ENCODE data around the gene STIP1.

STIP1 gene

DNA sequence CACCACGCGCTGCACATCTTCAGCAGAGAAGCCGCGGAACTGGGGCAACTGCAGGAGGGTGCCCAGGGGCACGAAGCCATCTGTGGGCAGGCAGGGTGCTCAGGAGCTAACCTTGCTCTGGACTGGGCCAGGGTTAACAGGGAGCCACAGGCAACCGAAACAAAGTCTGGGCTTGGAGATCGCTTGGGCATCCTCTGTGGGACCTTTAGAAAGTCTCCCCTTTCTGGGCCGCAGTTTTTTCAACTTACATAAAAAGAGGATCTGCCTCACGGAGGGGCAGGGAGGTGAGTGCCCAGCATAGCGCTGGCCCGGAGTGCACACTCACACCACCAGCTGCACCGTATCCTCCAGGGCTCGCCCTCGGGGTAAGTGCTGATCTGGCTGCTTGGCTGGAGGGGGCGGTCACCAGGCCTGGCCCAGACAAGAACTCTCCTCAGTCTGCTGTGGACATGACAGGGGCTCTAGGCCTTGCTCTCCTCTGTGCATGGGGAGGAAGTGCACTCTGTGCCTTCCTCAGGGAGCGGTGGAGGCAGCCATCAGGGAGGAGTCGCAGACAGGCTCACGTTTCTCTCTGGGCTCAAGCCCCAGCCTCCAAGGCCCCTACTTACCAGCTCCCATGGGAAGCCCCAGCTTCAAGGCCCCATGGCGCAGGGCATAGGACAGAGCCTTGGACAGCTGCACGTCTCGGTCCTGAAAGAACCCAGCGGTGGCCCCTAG, 39.1 kb downstream of the STIP1 start:
- no peak for DNase-seq

DNA sequence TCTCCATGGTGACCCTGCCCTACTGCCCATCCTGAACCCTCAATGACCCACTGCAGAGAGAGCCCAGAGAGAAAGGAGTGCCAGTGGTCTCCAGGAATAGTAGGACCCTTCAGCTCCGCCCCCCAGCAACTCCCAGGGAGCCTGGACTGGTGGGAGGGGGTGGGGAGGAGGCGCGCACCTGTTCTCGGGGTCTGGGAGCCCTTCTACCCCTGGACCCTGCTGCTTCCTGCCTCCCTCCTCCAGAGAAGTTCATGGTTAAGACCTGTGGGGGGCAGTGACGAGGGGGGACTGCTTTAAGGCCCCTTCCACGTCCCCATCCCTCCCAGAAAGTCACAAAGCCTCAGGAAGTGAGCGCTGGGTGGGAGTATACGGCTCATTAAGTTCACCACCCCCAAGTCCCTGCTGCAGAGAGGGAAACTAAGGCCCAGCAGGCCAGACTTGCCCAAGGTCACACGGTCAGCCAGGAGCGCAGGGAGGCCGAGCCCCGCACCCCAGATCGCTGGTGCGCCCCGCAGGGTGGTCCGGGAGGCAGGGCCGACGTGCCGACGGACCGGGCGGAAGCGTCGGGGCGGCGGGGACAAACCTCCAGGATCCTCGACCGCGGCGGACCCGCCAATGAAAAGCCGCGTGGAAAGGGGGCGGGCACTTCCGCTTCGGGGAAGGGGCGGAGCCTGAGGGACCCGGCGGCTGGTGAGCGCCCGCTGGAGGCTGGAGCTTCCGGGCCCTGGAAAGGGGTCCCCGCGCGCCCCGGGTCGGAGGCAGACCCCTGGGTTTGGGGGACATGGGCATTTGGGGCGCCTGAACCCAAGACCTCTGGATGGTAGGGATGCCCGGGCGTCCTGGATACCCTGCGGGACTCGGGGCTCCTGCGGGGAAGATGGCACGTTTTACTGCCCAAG, 39.9 kb downstream of the STIP1 start, which contains the start of the genes NUDT22 and TRPT1:
NUDT22 (plus strand) TSS at position 667 of the 899 bp plus-strand sequence. CDS start 379 bp downstream, outside the sequence.
TRPT1 (minus strand) TSS at position 579 of the 899 bp plus-strand sequence; CDS start at position 253, 326 bp downstream.
- DNase-seq: peak; percentile 95

DNA sequence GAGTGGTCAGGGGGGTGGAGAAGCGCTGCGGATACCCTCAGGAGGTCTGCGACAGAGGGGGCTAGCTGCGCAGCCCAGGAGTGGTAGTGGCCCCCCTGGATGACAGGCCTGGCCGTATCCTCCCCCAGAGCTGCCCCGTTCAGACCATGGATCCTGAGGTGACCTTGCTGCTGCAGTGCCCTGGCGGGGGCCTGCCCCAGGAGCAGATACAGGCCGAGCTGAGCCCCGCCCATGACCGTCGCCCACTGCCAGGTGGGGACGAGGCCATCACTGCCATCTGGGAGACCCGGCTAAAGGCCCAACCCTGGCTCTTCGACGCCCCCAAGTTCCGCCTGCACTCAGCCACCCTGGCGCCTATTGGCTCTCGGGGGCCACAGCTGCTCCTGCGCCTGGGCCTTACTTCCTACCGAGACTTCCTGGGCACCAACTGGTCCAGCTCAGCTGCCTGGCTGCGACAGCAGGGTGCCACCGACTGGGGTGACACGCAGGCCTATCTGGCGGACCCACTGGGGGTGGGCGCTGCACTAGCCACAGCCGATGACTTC, 40.6 kb downstream of the STIP1 start:
- peak; percentile 82 for DNase-seq

DNA sequence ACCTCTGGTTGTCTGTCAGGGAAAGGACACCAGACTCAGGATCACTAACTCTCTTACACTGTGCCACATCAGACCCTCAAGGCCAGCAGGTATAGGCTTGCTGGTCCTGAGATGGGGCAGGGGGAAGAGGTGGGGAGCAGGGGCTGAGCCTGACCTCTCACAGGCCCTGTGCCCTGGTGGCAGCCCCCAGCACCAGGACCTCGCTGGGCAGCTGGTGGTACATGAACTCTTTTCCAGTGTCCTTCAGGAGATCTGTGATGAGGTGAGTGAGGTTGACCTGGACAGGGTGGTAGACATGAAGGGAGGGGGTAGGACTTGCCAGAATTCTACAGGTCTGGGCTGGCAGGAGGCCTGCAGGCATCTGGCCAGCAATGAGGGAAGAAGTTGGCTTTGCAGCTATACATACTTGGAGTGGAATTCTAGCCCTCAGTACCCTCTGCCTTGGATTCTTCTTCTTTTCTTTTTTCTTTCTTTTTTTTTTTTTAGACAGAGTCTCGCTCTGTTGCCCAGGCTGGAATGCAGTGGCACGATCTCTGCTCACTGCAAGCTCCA, 41.5 kb downstream of the STIP1 start:
- DNase-seq: no peak

DNA sequence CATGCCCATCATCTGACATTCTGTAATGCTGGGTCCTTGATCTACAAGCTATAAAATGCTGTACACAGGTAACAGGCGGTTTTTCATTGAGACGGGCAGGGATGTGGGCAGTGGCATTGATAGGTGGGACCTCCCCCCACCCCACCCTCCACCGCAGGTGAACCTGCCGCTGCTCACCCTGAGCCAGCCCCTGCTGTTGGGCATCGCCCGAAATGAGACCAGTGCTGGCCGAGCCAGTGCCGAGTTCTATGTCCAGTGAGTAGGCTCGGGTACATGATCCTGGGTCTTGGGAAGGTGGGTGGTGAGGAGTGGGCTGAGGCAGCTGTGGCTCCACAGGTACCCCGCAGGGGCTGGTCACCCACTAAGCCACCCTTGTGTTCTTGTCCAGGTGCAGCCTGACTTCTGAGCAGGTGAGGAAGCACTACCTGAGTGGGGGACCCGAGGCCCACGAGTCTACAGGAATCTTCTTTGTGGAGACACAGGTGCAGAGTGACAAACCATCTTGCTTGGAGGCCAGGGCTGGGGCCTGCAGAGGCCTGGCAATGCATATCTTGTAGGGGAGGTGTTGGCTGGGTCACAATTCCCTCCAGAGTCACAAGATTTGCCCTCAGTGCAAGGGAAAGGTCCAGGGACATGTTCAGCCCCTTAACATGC, 43.2 kb downstream of the STIP1 start:
- no peak for DNase-seq

DNA sequence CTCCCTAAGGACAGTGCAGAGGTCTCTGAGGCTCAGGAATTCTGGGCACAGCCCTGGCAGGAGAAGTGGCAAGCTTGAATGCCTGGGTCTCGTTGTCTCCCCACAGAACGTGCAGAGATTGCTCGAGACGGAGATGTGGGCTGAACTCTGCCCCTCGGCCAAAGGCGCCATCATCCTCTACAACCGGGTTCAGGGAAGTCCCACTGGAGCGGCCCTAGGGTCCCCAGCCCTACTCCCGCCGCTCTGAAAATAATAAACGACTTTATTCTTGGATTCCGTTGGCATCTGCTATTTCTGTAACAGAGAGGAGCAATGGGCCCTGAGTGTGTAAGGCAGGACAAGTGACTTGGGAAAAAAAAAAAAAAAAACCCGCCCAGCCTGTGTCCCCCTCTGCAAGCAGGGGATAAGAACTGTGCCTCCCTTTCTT, 43.8 kb downstream of the STIP1 start:
- no peak for DNase-seq

DNA sequence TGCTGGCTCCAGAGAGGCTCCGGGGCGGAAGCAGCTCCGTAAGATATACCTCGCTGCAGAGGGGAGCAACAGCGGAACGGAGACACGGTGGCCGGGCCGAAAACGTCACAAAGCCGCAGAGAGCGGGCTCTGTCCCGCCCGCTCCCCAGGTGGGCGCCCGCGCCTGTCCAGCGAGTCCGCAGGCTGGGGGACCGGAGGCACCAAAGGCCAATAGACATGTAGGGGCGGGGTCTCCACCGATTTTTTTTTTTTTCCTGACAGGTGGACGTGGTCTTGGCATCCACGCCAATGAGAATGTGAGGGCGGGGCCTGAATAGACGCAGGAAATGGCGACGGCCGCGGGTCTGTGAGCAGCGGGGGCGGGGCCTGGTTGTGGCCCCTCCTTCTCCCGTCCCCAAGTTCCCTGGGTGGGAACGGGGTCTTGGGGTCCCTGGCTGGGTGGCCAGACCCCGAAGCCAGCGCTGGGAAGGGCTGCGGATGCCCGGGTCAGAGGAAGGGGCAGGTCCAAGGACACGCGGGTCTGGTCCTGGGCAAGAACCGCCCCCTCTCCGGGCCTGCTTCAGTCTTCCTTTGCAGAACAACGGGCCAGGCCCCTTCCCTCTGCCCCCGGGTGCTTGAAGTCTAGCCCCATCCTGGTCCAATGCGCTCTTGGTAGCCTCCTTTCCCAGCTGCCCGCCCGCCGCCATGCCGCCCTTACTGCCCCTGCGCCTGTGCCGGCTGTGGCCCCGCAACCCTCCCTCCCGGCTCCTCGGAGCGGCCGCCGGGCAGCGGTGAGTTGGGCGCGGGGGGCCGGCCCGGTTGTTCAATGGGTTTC, 44.4 kb downstream of the STIP1 start, which contains the start of gene DNAJC4:
DNAJC4 (plus strand) TSS at position 378 of the 814 bp plus-strand sequence; CDS start at position 685, 307 bp downstream.
- DNase-seq: peak; percentile 92

DNA sequence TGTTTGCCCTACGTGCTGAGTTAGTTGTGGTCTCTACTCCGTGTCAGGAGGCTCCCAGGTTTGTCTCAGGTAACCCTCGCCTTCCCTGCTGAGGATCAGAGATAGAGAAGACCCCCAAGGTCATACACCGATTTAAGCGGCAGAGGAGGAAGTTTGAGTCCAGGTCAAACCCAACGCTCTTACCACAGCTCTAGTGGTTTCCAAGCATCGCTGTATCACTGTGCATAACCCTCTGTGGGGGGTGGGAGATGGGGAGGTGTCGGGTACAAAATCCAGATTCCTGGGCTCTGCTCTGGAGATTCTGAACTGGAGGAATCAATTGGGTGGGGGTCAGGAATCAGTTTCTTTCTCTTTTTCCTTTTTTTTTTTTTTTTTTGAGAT, 45.0 kb downstream of the STIP1 start:
- DNase-seq: no peak

DNA sequence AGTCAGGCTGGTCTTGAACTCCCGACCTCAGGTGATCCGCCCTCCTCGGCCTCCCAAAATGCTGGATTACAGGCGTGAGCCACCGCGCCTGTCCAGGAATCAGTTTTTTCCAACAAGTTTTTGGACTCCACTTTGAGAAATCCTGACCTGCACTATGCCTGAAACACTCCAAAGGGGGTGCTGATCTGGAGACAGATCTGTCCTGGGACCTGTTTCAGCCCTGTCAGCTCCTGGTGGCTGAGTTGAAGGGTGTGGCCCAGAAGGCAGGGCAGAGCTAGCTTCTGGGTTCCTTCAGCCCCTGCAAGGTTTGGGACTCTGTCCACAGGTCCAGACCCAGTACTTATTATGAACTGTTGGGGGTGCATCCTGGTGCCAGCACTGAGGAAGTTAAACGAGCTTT, 45.6 kb downstream of the STIP1 start:
- DNase-seq: no peak

DNA sequence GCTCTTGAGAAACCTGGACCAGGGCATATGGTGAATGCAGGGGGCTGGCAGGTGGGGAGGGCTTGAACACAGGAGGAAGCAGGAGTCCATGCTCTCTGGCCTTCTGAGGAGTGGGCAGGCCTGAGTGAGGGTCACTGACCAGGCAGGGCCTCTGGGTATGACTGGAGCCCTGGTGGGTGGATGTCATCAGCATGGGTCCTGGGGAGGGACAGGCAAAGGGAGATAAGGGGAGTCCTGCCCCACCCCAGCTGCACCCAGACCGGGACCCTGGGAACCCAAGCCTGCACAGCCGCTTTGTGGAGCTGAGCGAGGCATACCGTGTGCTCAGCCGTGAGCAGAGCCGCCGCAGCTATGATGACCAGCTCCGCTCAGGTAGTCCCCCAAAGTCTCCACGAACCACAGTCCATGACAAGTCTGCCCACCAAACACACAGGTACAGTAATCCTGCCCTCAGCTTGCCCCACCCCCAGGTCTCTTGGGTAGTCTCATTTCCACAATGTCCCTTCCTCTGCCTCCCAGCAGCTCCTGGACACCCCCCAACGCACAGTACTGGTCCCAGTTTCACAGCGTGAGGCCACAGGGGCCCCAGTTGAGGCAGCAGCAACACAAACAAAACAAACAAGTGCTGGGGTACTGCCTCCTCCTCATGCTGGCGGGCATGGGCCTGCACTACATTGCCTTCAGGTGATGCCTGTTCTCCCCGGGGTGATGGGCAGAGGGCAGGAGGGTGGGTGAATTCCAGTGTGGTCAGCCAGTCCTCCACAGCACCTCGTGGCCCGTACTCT, 46.4 kb downstream of the STIP1 start:
- no peak for DNase-seq

DNA sequence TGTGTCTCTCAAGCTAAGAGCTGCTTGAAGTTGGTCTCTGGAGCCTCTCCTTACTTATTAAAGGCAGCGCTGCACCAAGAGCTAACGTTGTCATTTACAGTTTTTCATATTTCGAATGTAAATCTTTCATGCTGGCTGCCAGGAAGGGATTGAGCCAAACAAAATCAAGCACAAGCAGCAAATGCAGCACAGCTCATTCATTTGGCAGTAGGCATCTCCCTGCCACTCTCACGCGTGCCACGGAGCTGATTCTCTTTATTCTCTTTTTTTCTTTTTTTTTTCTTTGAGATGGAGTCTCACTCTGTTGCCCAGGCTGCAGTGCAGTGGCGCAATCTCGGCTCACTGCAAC, 47.0 kb downstream of the STIP1 start:
- no peak for DNase-seq

DNA sequence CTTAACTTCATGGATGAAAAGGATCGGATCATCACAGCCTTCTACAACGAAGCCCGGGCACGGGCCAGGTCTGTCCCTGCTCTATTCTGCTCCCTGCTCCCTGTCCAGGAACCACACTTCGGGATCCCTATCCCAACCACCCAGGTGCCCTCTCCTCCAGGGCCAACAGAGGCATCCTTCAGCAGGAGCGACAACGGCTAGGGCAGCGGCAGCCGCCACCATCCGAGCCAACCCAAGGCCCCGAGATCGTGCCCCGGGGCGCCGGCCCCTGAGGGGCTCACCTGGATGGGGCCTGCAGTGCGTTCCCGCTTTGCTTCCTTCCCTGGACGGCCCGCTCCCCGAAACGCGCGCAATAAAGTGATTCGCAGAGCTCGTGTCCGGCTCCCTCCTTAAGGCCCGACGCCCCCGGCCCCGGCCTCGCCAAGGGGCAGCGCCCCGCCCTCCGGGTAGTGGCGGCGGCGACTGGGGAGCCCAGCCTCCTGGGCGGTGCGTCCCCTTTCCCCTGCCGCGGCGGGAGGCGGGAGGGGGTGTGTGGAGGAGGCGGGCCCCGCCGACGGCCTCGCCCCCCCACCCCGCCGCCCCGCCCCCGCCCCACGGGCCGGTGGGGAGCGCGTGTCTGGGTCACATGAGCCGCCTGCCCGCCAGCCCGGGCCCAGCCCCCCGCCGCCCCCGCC, 48.1 kb downstream of the STIP1 start, which contains the start of gene VEGFB:
VEGFB (plus strand) TSS at position 672 of the 674 bp plus-strand sequence. CDS start 250 bp downstream, outside the sequence.
- peak; percentile 81 for DNase-seq

DNA sequence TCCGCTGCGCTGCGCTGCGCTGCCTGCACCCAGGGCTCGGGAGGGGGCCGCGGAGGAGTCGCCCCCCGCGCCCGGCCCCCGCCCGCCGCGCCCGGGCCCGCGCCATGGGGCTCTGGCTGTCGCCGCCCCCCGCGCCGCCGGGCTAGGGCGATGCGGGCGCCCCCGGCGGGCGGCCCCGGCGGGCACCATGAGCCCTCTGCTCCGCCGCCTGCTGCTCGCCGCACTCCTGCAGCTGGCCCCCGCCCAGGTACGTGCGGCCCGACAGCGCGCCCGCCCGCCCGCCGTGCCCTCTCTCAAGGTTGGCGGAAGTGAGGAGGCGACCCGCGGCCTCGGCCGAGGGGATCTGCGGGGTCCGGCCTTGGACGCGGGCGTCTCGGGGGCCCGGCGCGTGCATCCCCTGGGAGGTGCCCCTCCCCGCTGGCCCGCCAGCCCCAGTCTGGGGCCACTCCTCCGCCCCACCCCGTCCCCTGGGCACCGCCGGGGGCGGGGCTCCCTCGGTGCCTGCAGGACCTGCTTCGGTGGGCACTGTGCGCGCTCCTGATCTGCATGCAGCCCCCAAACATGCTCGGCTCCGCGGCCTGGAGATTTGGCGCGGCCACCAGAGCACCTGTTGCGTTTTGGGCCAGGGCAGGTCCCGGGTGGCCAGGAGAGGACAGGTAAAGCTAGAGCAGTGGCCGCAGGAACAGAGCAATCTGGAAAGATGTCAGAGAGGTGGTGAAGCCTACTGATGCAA, 48.8 kb downstream of the STIP1 start:
- peak; percentile 59 for DNase-seq

DNA sequence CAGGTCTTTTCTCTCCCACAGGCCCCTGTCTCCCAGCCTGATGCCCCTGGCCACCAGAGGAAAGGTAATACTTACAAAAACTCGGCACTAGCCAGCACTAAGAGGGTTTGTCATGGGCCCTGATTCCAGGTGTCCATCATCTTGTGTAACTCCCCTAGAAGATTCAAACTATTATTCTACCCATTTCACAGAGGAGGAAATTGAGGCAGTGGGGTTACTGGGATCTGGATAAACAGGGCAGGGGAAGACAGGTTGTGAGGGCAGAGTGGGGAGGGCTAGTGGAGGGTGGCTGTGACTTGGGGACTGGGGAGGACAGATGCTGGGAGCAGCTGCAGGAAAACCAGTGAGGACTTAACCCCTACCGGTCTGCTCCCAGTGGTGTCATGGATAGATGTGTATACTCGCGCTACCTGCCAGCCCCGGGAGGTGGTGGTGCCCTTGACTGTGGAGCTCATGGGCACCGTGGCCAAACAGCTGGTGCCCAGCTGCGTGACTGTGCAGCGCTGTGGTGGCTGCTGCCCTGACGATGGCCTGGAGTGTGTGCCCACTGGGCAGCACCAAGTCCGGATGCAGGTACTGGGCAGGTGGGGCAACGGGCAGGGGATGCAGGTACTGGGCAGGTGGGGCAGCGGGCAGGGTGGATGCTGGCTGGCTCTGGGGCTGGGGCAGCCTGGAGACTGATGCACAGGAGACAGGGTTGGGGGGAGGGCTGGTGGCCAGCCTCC, 49.6 kb downstream of the STIP1 start:
- no peak for DNase-seq

DNA sequence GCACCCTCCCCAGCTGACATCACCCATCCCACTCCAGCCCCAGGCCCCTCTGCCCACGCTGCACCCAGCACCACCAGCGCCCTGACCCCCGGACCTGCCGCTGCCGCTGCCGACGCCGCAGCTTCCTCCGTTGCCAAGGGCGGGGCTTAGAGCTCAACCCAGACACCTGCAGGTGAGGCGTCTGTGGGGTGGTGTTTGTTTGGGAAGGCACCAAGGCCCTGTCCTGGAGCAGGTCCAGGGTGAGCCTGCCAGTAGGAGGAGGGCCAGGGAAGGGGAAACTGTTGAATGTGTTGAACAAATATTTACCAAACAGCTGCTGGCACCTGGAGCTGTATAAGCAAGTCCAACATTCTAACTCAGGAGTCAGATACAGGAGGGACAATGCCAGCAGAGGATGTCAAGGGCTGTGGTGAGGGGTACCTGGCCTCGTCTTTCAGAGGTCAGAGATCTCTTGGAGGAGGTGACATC, 51.5 kb downstream of the STIP1 start:
- no peak for DNase-seq

DNA sequence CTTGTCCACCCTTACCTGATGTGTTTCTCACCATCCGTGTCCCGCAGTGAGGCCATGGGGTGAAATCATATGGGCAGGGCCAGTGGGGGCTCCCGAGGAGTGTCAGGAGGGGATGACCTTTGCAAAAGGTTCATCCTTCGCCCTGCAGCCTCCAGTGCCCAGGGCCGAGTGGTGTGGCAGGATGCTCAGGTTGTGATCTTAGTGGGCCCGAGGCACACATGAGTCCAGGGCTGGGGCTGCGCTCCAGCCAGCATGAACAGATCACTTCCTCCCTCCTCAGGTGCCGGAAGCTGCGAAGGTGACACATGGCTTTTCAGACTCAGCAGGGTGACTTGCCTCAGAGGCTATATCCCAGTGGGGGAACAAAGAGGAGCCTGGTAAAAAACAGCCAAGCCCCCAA, 52.1 kb downstream of the STIP1 start:
- DNase-seq: no peak

DNA sequence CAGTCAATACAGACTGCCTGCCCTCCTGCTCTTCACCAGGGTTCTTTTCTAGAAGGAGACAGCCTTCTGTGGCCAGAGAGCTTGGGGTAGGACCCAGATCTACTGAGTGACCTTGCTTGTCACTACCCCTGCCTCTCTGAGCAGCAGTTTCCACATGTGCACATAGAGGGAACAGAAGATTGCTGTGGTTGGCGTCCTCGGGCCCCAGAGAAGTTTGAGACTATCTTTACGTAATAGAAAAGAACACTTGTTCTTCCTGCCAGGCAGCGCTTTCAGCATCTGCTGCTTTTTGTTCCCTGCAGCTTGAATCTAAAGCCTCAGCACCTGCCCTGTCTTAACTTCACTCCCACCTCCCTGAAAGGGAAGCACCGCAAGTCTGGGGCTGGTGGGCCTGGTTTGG, 53.0 kb downstream of the STIP1 start:
- DNase-seq: no peak

DNA sequence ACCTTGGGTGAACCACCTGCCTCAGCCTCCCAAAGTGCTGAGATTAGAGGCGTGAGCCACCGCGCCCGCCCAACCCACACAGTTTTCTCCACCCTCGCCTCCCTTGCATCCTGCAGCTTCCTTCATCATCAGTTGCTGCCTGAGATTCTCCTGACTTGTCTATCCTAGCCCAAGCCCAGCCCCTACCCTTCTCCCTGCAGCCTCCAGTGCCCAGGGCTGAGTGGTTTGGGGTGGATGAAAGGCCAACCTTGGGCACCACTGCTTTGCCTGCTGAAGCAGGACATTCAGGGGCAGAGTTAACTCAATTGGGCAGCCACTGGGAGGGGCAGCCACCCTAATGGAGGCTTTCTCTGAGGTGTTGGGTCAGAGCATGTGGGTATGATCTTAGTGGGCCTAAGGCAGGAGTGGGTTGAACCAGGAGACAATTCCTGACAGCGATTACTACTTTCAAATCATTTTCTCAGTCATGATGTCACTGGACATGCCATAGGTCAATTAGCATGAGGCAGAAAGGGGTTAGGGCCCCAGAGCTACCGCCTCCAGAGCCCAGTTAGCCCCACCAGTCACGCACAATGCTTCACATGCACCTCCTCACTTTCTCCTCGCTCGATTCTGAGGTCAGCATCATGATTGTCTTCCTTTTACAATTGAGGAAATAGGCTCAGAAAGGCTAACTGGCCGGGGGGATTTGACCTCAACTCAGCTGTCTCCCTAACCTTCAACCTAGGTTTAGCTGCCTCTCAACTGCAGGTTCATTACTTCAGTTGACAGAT, 53.9 kb downstream of the STIP1 start:
- peak; percentile 21 for DNase-seq
